B cell (primary cell): ENCODE data around the gene ITPKB. TPM values are rescaled to one million over a fixed set of nuclear protein-coding genes. Genes with fewer than 3 reads are reported as not detected.

Experiments used
- ATAC-seq: fragments of 200-7000 bp; cut with Tn5 transposase; one replicate; pipeline ENCODE4 v1.10.0; 2021; ENCODE audit warnings: low read depth, mild to moderate bottlenecking, moderate number of reproducible peaks, moderate library complexity
- CTCF ChIA-PET: fragments of 350-600 bp; sonication (Branson Sonifier 250); formaldehyde crosslinking; loops from one replicate; lab custom pipeline; 2021; ENCODE audit warnings: antibody characterized with exemption, inconsistent platforms; lab: Charles Lee
- POLR2A ChIA-PET: fragments of 350-600 bp; sonication (Branson Sonifier 250); formaldehyde crosslinking; loops from one replicate; lab custom pipeline; 2021; ENCODE audit warnings: antibody characterized with exemption; lab: Charles Lee
- DNase-seq: peaks from one replicate; pipeline ENCODE4 v3.0.0; 2013
- H2AFZ ChIP-seq: 2 replicates; pipeline ENCODE4 v1.6.1; 2012; ENCODE audit warnings: mild to moderate bottlenecking, low read depth, low read length; ENCODE audit not compliant: insufficient read depth, poor library complexity, severe bottlenecking
- H3K27ac ChIP-seq, 2 donors: 1 replicate in 1 of 2; 2 replicates in 1 of 2; pipeline ENCODE4 v1.5.1; 2012 to 2013; ENCODE audit warnings: low read length in 2 of 2, mild to moderate bottlenecking in 2 of 2, moderate library complexity in 1 of 2
- H3K27me3 ChIP-seq, 4 experiments: fragments of 200-600 bp in 1 of 4; sonication (generic) in 1 of 4; replicated peaks in 1 of 4; 1 replicate in 2 of 4; 2 replicates in 2 of 4; pipeline versions ENCODE4 v1.6.1 to v1.7.0; 2013 to 2016; ENCODE audit warnings: low read length in 3 of 4, mild to moderate bottlenecking in 2 of 4, mixed read lengths in 1 of 4, moderate library complexity in 1 of 4; ENCODE audit not compliant: insufficient read depth in 4 of 4, control insufficient read depth in 3 of 4; ENCODE audit errors: control extremely low read depth in 1 of 4
- H3K36me3 ChIP-seq, 2 experiments: replicated peaks in 1 of 2; 1 replicate in 1 of 2; 2 replicates in 1 of 2; pipeline versions ENCODE4 v1.6.1 to v1.7.1; 2013; ENCODE audit warnings: low read length in 1 of 2; ENCODE audit not compliant: insufficient read depth in 2 of 2, control insufficient read depth in 1 of 2; ENCODE audit errors: control extremely low read depth in 1 of 2, extremely low read depth in 1 of 2
- H3K4me1 ChIP-seq, 2 donors: fragments of 200-600 bp in 1 of 2; sonication (generic) in 1 of 2; 1 replicate in 1 of 2; 2 replicates in 1 of 2; pipeline versions ENCODE4 v1.5.1 to v1.6.1; 2013 to 2017; ENCODE audit warnings: low read length in 2 of 2; ENCODE audit not compliant: control insufficient read depth in 2 of 2, insufficient read depth in 2 of 2
- H3K4me2 ChIP-seq: replicated peaks from 2 replicates; pipeline ENCODE3; 2012; ENCODE audit warnings: mild to moderate bottlenecking, low read depth, low read length; ENCODE audit not compliant: poor library complexity, severe bottlenecking
- H3K4me3 ChIP-seq, 5 experiments: fragments of 200-600 bp in 1 of 5; sonication (generic) in 1 of 5; 1 replicate in 3 of 5; 2 replicates in 2 of 5; pipeline versions ENCODE4 v1.5.1 to v1.7.0; 2011 to 2016; ENCODE audit warnings: low read length in 4 of 5, mild to moderate bottlenecking in 4 of 5, low read depth in 2 of 5, control low read depth in 1 of 5, moderate library complexity in 1 of 5; ENCODE audit not compliant: insufficient read depth in 1 of 5; ENCODE audit errors: control extremely low read depth in 1 of 5, extremely low read depth in 1 of 5
- H3K79me2 ChIP-seq: fragments of 200-600 bp; sonication (generic); one replicate; pipeline ENCODE4 v1.6.0; 2016; ENCODE audit warnings: low read length; ENCODE audit not compliant: control insufficient read depth, insufficient read depth
- H3K9ac ChIP-seq: fragments of 200-600 bp; sonication (generic); 2 replicates; pipeline ENCODE4 v1.6.1; 2017; ENCODE audit warnings: mild to moderate bottlenecking, low read length, moderate library complexity
- H3K9me3 ChIP-seq, 3 donors: one replicate each; pipeline versions ENCODE4 v1.6.1 to v1.7.1; 2013; ENCODE audit warnings: low read length in 2 of 3; ENCODE audit not compliant: control insufficient read depth in 2 of 3, insufficient read depth in 1 of 3; ENCODE audit errors: control extremely low read depth in 1 of 3
- H4K20me1 ChIP-seq: 2 replicates; pipeline ENCODE4 v1.6.0; 2012; ENCODE audit warnings: mild to moderate bottlenecking, low read length; ENCODE audit not compliant: insufficient read depth, control insufficient read depth, poor library complexity, severe bottlenecking
- H3K27ac Mint-ChIP-seq: one replicate; pipeline ENCODE4 v1.8.0; 2021; ENCODE audit warnings: mixed read lengths
- H3K27me3 Mint-ChIP-seq: one replicate; pipeline ENCODE4 v1.8.0; 2021; ENCODE audit warnings: mixed read lengths
- H3K4me1 Mint-ChIP-seq: one replicate; pipeline ENCODE4 v1.8.0; 2021; ENCODE audit warnings: mixed read lengths
- H3K4me3 Mint-ChIP-seq: one replicate; pipeline ENCODE4 v1.8.0; 2021; ENCODE audit warnings: mixed read lengths
- H3K9me3 Mint-ChIP-seq: one replicate; pipeline ENCODE4 v1.8.0; 2022; ENCODE audit warnings: mixed read lengths; ENCODE audit not compliant: insufficient read depth
- EZH2 ChIP-seq: IDR thresholded peaks from 2 replicates; pipeline ENCODE4 v1.6.1; 2012; ENCODE audit warnings: borderline replicate concordance, low read depth, mild to moderate bottlenecking, moderate library complexity, low read length; ENCODE audit not compliant: insufficient read depth, poor library complexity, severe bottlenecking
- WGBS: methylation state at CpG from one replicate; pipeline ENCODE4 v1.1.5; 2013; ENCODE audit warnings: missing lambda C conversion rate; ENCODE audit not compliant: insufficient coverage; 5-methylcytosine and 5-hydroxymethylcytosine counted together
- intact Hi-C: fragments of 100-400 bp; cut with micrococcal nuclease; formaldehyde crosslinking; loops from one replicate; pipeline ENCODE4 v1.10.0; 2022
- polyA plus RNA-seq: library from polyadenylated mRNA; depleted of rRNA; stranded (reverse); fragments of >200 nt; gene quantifications from 2 replicates; pipeline ENCODE4 v1.2.3, GENCODE V29; 2012
- total RNA-seq, 2 donors: library from RNA; stranded (reverse); fragments of 120-200 nt in 1 of 2; gene quantifications; 1 replicate in 1 of 2; 2 replicates in 1 of 2; pipeline versions ENCODE4 v1.2.3 to v1.2.4, GENCODE V29; 2013 to 2022
- TF ChIP-seq, protein P1 (sequence below): fragments of 200-600 bp; IDR thresholded peaks from one replicate; pipeline ENCODE4 v1.8.0; 2022; ENCODE audit warnings: antibody characterized with exemption, mild to moderate bottlenecking

ITPKB gene
- total and polyA plus RNA-seq, 2 donors (not counting 1 experiment from before 2014, with no cell fraction given), result 21.8 to 93.5 TPM

DNA sequence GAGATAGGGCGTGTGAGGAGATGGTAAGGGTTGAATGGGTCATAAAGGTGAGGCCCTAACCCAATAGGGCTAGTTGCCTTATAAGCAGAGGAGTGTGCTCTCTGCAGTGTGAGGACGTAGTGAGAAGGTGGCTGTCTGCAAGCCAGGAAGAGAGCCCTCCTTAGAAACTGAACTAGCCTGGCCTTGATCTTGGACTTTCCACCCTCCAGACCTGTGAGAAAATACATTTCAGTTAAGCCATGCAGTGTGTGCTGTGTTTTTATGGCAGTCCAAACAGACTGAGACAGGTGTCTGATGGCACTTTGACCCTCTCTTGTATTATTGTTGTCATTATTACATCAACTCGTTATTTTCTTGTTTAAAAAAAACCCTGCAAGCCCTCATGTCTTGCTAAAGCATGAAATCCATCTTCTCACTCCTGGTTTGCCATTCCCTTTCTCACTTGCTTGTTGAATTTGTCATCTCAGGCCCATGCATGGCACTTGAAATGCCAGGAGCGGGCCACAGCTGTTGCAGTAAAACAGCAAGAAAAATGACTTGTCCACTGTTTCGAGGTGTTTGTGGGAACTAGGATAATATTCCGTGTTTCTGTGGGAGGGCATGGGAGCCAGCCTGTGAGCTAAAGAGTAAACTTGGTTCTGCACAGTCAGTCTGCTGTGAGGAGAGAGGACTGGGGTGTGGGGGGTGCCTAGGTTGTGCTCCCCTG is 111.9 kb downstream of the ITPKB start:
- peak overlapping the region; percentile 79 for H3K4me2 ChIP-seq
- H3K27me3 Mint-ChIP-seq, result no peaks in the 10 kb centered on the region
- peaks cover 27 to 28% of the 10 kb centered on the region in 2 donors for H3K4me1 ChIP-seq
- no peak overlapping the region for H3K9ac ChIP-seq
- POLR2A ChIA-PET, result interaction anchor here (1.0 to 1.2 kb wide), 2 partner anchors 112 to 201 kb away, joined by 5 to 6 read pairs; partner anchors contain the start of gene ITPKB
- H3K4me3 Mint-ChIP-seq, result peak overlapping the region; percentile 56
- ATAC-seq (peak; percentile 6), DNase-seq (no peak)
- no peaks in the 10 kb centered on the region for H3K27me3 ChIP-seq
- 92% methylated on average over 5 of the region's 6 CpGs for WGBS
- H3K79me2 ChIP-seq, result no peaks in the 10 kb centered on the region
- H4K20me1 ChIP-seq, result no peaks in the 10 kb centered on the region
- H3K4me1 Mint-ChIP-seq, result peaks cover 43% of the 10 kb centered on the region
- no peaks in the 10 kb centered on the region for H3K9me3 Mint-ChIP-seq
- CTCF ChIA-PET, result interaction anchor here (1.0 to 16.3 kb wide), 21 partner anchors 9 to 502 kb away, joined by 3 to 278 read pairs (median 5); no protein-coding TSS in a partner anchor
- intact Hi-C loops, result loop anchor here (2.0 kb wide), 1 partner anchor 314 kb away; the partner anchor contains the start of gene COQ8A
- TF ChIP-seq EZH2, result no peak
- TF ChIP-seq, protein P1, sequence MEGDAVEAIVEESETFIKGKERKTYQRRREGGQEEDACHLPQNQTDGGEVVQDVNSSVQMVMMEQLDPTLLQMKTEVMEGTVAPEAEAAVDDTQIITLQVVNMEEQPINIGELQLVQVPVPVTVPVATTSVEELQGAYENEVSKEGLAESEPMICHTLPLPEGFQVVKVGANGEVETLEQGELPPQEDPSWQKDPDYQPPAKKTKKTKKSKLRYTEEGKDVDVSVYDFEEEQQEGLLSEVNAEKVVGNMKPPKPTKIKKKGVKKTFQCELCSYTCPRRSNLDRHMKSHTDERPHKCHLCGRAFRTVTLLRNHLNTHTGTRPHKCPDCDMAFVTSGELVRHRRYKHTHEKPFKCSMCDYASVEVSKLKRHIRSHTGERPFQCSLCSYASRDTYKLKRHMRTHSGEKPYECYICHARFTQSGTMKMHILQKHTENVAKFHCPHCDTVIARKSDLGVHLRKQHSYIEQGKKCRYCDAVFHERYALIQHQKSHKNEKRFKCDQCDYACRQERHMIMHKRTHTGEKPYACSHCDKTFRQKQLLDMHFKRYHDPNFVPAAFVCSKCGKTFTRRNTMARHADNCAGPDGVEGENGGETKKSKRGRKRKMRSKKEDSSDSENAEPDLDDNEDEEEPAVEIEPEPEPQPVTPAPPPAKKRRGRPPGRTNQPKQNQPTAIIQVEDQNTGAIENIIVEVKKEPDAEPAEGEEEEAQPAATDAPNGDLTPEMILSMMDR, result no peak
- no peak overlapping the region for H3K27ac ChIP-seq
- H3K27ac Mint-ChIP-seq, result peak overlapping the region; percentile 21
- no peak overlapping the region for H3K4me3 ChIP-seq
- H3K9me3 ChIP-seq, result peaks cover 0 to 12% (median 4%) of the 10 kb centered on the region in 3 donors
- H2AFZ ChIP-seq, result no peak overlapping the region
- peaks cover 0 to 15% of the 10 kb centered on the region in 2 experiments for H3K36me3 ChIP-seq

DNA sequence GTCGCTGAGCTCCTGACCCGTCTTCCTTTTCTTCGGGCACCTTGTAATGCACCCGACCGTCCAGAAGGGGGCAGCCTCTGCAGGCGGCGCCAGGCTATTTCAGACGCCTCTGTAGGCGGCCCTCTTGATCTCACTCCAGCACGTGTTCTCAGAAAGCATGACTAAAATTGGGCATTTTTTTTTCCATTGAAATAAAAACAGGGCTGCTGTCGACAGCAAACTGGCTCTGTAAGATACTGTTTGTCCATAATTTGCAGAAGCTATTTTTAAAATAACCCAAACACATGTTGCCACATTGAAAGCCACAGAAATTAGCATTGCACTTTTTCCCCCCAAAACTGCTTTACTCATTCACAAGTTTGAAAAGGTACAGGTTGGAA is 112.5 kb downstream of the ITPKB start:
- CTCF ChIA-PET, result interaction anchor here (0.6 to 16.3 kb wide), 35 partner anchors 9 to 501 kb away, joined by 3 to 278 read pairs (median 4); no protein-coding TSS in a partner anchor
- Histone ChIP-seq H3K4me2 (peak overlapping the region; percentile 79), H3K9me3 (peaks cover 0 to 12% (median 4%) of the 10 kb centered on the region in 3 donors), H3K9ac (peak overlapping the region; percentile 56), H4K20me1 (no peaks in the 10 kb centered on the region), H3K27me3 (no peaks in the 10 kb centered on the region), H3K4me3 (peak overlapping the region in 4 of 5 experiments; percentile 9 to 46 (median 32)), H3K27ac (no peak overlapping the region), H3K79me2 (no peaks in the 10 kb centered on the region), H2AFZ (peak overlapping the region; percentile 70), H3K4me1 (peaks cover 20 to 21% of the 10 kb centered on the region in 2 donors), H3K36me3 (peaks cover 0 to 8% of the 10 kb centered on the region in 2 experiments)
- no peaks in the 10 kb centered on the region for H3K27me3 Mint-ChIP-seq
- TF ChIP-seq, protein P1, result peak; percentile 95
- no peak for TF ChIP-seq EZH2
- ATAC-seq (peak; percentile 97), DNase-seq (peak; percentile 85)
- H3K27ac Mint-ChIP-seq, result peak overlapping the region; percentile 21
- POLR2A ChIA-PET, result interaction anchor here (0.7 to 1.2 kb wide), 4 partner anchors 113 to 916 kb away, joined by 3 to 6 read pairs (median 4); partner anchors contain the start of gene ITPKB
- H3K4me3 Mint-ChIP-seq, result peak overlapping the region; percentile 56
- intact Hi-C loops, result loop anchor here (1.0 to 2.0 kb wide), 3 partner anchors 61 to 314 kb away; partner anchors contain the start of gene COQ8A
- H3K4me1 Mint-ChIP-seq, result peaks cover 37% of the 10 kb centered on the region
- WGBS, result 0% methylated on average over 11 of the region's 11 CpGs
- H3K9me3 Mint-ChIP-seq, result no peaks in the 10 kb centered on the region
